Measurements from ENCODE around the gene STIL.
"Not testable (repeated sequence)": the region's sequence is repeated elsewhere in the genome, so short reads cannot be mapped to it uniquely, and the experiment has no call there.

Gene STIL

DNA sequence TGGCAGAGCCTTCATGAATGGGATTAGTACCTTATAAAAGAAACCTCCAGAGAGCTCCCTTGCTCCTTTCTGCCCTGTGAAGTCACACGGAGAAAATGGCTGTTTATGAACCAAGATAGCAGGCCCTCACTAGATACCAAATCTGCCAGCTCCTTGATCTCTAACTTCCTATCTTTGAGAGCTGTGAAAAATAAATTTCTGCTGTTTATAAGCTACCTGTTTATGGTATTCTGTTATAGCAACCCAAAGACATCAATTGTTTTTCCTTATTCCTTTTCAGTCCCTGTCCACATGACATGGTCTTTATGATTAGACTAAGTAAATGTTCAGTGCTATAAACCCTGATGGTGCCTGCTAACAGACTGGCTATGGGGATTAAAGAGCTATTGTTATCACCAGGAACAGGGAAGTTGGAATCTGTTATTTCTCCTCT lies 9.7 kb upstream of the STIL start:
- no peak for DNase-seq (ENCODE audit: low read depth in 1 of 2, low spot score in 1 of 2)

DNA sequence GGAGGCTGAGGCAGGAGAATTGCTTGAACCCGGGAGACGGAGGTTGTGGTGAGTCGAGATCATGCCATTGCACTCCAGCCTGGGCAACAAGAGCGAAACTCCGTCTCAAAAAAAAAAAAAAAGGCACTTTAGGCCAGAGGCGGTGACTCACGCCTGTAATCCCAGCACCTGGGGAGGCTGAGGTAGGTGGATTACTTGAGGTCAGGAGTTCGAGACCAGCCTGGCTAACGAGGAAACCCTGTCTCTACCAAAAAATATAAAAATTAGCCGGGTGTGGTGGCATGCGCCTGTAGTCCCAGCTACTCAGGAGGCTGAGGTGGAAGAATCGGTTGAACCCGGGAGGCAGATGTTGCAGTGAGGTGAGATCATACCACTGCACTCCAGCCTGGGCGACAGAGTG lies 6.0 kb upstream of the STIL start:
- DNase-seq (ENCODE audit: low read depth in 1 of 2, low spot score in 1 of 2), result not testable (repeated sequence)

DNA sequence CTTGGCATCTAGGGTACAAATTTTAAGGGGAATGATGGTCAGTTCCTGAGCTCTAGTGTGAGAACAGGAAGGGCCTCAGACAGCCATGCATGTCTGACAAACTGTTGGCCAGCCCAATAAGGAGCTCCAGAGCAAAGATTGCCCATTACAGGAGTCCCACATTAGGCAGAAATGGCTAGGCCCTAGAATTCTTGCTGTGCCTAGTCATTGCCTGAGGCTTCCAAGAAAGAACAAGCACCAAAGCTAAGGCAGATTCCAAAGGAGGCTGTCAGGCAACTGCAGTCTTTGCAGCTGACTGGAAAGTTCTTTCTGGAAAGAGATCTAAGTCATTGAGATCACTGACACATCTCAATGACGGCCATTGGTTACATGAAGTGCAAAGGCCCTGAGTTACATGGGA lies 3.9 kb upstream of the STIL start:
- DNase-seq (ENCODE audit: low read depth in 1 of 2, low spot score in 1 of 2), result no peak

DNA sequence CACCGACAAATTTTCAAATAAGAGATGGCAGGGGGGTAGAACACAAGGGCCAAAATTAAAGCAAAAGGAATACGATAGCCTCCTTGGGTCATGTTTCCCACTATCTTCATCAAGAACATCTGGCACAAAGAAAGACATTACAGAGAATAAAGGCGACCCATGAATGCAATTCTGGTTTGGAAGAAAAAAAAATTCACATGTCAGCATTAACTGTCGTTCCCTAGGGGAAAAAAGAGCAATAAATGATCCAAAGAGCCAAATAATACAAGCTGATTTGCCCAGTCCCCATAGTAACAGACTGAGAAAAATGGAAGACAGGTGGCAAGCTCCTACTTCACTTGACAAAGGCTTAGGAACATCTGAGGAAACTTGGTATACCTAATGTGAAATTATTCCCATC lies 4.5 kb downstream of the STIL start:
- no peak for DNase-seq (ENCODE audit: low read depth in 1 of 2, low spot score in 1 of 2)

DNA sequence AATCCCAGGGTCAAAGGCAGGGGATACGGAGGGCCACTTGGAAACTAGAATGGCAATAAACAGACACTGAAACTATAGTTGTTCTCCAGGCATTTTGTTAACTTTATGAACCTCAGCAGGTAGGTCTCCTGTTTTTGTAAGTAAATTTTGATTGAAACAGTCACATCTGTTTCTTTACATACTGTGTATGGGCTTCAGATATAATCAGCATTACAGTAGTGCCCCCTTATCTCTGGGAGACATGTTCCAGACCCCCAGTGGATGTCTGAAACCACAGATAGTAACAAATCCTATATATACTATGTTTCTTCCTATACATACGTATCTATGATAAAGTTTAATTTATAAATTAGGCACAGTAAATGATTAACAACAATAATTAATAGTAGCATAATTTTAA lies 11.5 kb downstream of the STIL start:
- no peak for DNase-seq (ENCODE audit: low read depth in 1 of 2, low spot score in 1 of 2)

DNA sequence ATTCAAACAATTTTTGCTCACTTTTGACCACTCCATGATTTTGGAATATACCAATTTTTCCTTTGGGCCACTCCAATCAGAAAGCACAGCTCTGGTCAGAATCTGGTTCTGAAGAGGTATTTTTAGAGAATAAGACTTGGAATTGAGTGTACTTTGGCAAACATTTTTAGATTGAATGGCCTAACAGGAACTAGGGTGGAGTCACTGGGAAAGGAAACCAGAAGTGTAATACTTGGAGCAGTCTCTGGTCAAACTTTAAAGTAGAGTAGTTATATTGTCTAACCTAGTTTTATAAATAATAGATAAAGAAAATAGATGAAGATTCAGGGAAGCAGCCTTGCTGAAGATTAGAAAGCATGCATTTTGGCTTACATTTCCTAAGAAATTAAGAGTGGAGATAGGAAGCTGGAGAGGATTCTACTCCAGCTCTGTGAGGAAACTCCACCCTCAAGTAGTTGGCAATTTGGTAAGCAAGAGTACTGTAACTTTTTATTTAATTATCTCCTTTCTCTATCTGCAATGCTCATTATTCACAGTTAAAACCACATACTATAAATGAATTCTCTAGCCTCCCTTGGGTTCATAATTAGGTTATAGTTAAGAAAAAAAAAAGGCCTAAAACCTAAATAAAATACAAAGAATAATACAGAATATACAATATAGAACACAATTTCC lies 15.8 kb downstream of the STIL start:
- DNase-seq (ENCODE audit: low read depth in 1 of 2, low spot score in 1 of 2), result no peak

DNA sequence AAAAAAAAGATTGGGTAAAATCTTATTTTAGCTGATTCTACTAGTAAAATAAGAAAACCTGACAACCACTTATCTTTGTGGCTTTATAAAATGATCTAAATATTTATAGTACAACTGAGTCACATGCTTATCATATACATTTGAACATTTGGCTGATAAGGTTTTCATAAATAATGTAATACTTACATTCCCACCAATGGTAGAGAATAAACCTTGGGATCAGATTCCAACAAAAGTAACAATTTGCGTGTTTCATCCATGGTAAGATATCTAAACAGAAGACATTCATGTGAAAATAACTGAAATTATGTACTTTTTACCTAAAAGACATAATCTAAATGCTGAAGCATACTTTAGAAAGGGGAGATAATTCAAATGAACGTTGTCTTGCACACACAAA lies 18.4 kb downstream of the STIL start:
- no peak for DNase-seq (ENCODE audit: low read depth in 1 of 2, low spot score in 1 of 2)

DNA sequence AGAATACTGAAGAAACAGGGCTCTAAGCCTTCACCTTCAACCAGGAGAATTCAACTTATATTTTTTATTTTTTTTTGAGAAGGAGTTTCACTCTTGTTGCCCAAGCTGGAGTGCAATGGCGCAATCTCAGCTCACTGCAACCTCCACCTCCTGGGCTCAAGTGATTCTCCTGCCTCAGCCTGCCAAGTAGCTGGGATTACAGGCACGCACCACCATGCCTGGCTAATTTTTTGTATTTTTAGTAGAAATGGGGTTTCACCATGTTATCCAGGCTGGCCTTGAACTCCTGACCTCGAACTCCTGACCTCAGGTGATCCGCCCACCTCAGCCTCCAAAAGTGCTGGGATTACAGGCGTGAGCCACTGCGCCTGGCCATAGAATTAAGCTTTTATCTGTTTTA lies 19.1 kb downstream of the STIL start:
- DNase-seq (ENCODE audit: low read depth in 1 of 2, low spot score in 1 of 2), result not testable (repeated sequence)

DNA sequence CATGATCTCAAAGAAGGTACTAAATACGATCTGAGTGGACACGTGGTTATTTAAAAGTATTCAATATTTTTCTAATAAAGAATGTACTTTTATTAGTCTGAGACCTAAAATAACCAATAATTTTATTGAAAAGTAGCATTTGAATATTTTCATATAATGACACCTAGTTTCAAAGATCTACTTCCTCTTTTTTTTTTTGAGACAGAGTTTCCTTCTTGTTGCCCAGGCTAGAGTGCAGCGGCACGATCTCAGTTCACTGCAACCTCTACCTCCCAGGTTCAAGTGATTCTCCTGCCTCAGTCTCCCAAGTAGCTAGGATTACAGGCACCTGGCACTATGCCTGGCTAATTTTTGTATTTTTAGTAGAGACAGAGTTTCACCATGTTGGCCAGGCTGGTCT lies 25.8 kb downstream of the STIL start:
- not testable (repeated sequence) for DNase-seq (ENCODE audit: low read depth in 1 of 2, low spot score in 1 of 2)

DNA sequence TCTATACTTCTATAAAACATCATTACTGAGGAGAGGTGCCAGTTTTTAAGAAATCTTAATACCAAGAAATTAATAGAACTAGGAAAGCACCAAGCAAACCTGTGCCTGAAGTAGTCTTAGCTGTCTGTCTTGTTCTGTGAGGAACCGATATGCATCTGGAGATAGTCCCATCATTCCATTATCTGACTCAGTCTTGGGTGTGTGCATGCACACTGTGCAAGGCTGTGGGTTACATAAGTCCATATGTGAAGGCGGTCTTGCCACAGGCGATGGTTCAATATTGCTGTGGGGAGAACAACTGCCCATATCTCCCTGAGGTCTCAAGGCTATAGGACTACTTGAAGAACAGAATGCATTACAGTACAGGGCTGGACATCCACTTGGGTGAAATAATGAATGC lies 33.8 kb downstream of the STIL start:
- DNase-seq (ENCODE audit: low read depth in 1 of 2, low spot score in 1 of 2), result no peak

DNA sequence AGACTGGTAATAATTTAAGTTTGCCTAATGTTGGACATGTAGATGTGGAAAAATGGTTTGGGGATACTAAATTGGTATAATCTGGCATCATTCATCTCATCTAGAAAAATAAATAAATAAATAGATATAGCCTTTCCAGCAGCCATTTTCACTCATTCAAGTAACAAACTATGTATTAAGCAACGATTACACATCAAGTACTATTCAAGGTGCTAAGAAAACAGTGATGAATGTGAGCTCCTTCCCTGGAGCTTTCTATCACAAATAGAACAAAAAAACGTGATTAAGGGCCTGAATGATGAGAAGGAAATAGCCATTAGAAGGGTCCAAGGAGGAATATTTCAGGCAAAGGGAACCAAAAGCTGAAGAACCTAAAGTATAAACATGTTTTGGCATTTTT lies 37.1 kb downstream of the STIL start:
- no peak for DNase-seq (ENCODE audit: low read depth in 1 of 2, low spot score in 1 of 2)

DNA sequence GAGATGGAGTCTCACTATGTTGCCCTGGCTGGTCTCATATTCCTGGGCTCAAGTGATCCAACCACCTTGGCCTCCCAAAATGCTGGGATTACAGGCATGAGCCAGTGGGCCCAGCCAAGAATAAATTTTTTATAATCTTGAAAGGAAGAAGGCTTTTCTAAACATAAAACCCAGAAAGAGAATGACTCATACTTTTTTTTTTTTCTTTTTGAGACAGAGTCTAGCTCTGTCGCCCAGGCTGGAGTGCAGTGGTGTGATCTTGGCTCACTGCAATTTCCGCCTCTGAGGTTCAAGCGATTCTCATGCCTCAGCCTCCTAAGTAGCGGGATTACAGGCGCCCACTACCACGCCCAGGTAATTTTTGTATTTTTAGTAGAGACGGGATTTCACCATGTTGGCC lies 38.1 kb downstream of the STIL start:
- DNase-seq (ENCODE audit: low read depth in 1 of 2, low spot score in 1 of 2), result not testable (repeated sequence)

DNA sequence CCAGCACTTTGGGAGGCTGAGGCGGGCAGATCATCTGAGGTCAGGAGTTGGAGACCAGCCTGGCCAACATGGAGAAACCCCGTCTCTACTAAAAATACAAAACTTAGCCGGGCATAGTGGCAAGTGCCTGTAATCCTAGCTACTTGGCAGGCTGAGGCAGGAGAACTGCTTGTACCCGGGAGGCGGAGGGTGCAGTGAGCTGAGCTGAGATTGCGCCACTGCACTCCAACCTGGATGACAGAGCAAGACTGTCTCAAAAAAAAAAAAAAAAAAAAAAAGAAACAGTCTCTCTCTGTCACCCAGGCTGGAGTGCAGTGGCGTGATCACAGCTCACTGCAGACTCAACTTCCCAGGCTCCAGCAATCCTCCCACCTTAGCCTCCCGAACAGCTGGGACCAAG lies 48.4 kb downstream of the STIL start:
- not testable (repeated sequence) for DNase-seq (ENCODE audit: low read depth in 1 of 2, low spot score in 1 of 2)

DNA sequence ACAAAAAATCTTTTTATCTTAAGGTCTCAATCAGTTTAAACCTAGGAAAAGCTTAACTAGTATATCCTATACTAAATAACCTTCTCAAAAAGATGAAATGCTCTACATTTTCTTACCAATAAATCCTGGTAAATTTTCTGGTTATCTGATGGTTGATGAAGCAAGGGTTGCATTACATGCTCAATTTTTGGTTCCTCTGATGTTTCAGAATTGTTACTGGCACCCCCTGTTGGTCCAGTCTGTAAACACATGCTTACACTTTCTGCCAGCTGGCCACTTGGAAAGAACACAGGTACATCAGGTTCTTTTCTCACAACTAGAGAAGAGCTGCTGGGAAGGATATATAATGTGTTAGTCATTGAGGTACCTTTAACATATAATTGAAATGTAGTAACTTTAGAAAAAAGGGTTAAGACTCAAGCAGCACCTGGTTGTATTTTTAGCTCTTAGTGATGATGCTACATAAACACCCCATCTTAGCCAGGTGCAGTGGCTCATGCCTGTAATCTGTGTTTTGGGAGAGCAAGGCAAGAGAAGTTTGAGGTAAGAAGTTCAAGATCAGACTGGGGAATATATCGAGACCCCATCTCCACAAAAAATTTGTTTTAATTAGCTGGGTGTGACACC lies 51.0 kb downstream of the STIL start:
- peak in 1 of 2 donors; percentile 2 for DNase-seq (ENCODE audit: low read depth in 1 of 2, low spot score in 1 of 2)

DNA sequence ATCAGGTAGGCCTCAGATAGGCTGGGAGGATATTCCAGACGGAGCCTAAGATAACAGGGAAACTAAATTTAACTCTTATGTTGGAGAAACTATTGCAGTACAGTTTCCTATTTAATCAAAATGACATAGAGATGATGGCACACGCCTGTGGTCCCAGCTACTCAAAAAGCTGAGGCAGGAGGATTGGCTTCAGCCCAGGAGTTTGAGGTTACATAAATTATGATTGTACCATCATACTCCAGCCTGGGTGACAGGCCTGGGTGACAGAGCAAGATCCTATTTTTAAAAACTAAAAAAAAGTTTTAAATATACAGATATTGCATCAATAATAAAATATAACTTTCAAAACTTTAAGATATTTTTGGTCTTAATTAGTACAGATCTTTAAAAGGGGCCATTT lies 56.7 kb downstream of the STIL start:
- DNase-seq (ENCODE audit: low read depth in 1 of 2, low spot score in 1 of 2), result no peak

DNA sequence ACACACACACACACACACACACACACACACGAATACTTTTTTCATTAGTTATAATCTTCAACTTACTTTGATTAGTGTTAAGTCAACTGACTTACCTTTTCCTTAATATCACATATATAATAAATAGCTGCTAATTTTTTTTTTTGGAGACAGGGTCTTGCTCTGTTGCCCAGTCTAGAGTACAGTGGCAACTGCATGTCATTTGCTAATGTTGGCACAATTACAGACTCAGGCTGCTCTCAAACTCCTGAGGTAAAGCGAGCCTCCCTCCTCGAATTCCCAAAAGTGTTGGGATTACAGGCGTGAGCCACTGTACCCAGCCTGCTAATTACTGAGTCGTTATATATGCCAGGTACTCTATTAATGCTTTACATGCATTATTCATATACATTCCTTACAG lies 61.2 kb downstream of the STIL start:
- no peak for DNase-seq (ENCODE audit: low read depth in 1 of 2, low spot score in 1 of 2)

DNA sequence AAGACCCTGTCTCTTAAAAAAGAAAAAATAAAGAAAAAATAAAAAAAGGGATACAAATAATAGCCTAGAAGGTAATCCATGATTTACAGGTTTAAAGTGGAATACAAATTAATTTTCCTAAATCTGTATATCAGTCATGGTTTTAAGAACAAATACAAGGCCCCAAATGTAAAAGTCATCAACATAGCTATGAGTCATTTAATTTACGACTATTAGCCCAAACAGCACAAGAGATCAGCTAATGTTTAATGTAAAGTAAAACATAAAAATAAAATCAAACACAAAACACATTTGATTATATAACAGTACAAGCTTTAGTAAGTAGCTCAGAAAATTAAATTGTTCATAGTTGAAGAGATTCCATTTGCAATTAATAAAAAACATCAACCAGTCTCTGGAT lies 61.6 kb downstream of the STIL start:
- DNase-seq (ENCODE audit: low read depth in 1 of 2, low spot score in 1 of 2), result no peak

DNA sequence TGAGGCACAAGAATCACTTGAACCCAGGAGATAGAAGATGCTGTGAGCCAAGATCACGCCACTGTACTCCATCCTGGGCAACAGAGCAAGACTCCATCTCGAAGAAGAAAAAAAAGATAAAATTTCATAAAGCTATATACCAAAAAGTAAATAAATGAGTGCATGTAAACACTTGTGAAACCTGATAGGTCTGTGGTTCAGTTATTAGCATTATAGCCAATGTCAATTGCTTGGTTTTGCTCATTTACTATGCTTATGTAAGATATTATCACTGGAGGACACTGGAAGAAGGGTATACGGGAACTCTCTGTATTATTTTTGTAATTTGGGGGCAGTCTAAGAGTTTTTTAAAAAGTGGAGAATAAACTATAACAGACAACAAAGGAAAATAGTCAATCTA lies 64.2 kb downstream of the STIL start:
- DNase-seq (ENCODE audit: low read depth in 1 of 2, low spot score in 1 of 2), result no peak

DNA sequence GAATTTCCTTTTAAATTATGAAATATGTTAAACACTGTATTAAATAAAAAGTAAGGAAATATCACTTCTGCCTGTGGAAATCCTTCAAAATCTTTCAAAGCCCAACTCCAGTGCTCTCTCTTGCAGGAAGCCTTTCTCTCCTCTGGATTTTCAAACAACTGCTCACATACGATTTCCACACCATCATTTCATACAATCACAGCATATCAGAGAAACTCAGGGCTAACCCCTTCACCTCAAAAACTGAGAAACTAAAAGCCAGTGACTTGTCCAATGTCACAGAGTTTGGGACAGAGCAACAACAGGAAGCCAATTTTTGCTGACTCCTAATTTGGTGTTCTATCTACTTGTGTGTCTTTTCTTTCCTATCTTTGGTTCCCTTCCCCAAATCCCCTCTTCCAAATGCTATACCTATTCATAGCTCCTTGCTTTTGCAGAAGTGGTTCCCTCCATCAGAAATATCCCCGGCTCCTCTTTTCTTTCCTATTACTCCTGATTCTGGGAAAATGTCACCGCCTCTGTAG lies 69.5 kb downstream of the STIL start:
- no peak for DNase-seq (ENCODE audit: low read depth in 1 of 2, low spot score in 1 of 2)

DNA sequence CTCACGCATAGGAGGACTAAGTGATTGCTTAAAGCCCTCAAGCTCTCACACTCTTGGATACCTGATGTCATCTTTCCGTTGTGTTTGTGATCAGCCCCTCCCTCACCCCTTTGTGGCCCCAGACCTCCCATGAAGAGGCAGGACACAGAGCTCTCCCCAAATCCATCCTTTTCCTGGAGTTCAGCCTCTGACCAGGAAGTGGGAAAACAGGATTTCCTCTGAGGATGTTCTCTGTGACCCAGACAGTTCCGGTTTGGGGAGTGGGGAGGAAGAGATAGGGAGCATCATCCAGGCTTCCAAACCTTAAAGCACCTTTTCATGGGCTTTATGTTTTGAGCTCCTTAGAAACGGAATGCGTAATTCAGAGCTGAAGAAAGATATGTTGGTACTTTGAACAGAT lies 70.0 kb downstream of the STIL start:
- DNase-seq (ENCODE audit: low read depth in 1 of 2, low spot score in 1 of 2), result no peak

DNA sequence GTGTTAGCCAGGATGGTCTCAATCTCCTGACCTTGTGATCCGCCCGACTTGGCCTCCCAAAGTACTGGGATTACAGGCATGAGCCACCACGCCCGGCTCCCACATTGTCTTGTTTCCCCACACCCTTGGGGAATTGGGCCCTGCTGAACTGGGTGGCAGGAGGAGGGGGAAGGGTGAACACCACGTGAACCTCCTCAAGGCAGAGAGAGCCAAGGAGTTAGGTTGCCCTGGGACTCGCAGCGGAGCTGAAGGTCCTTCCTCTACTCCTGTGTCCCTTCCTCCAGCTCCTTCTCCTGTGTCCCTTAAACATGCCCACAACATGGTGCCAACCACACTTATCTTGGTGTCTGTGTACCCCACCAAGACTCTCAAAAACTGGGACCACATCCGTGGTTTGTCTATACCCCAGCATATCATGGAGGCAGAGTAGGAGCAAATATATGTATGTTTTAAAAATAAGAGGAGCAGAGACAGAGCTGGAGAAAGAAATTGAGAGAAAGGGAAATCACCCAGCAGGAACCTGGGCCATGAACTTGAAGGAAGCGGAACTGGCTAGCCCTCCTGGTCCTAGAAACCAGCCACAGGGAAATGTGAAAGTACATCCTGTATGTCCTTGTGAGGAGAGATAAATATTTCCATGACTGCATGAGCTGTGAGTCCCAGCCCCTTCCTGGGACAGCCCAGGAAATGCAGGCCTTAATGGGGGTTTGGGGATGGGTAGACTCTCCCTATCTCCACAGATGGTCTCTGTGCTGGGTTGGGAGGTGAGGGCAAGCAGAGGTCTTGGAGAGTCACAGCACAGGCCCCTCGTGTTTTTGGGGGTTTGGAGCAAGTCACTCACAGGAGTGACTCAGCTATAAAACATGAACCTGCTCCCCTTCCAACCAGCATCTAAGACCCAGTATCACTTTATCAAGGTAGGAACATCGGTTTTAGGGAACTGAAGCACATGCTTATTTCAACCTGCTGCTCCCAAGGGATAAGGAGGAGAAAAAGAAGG lies 72.5 kb downstream of the STIL start:
- DNase-seq (ENCODE audit: low read depth in 1 of 2, low spot score in 1 of 2), result no peak
